ENCODE results near the gene SUPT3H.
"Not testable (repeated sequence)": the region's sequence is repeated elsewhere in the genome, so short reads cannot be mapped to it uniquely, and the experiment has no call there.

SUPT3H gene

DNA sequence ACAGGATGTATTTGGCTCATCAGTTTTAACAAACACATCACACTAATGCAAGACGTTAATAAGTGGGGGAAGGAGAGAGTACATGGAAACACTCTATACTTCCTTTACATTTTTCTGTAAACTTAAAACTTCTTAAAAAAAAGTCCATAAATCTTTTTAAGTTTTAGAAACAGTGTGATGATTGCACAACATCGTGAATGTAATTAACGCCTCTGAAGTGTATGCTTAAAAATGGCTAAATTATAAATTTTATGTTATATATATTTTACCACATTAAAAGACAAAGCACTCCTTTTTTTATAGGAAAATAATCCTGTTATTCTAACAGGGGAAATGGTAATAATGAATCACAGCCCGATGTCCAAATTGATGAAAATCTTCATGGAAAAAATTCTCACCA, 193.7 kb downstream of the SUPT3H start:
- no peak for DNase-seq (ENCODE audit: low read depth in 2 of 2)

DNA sequence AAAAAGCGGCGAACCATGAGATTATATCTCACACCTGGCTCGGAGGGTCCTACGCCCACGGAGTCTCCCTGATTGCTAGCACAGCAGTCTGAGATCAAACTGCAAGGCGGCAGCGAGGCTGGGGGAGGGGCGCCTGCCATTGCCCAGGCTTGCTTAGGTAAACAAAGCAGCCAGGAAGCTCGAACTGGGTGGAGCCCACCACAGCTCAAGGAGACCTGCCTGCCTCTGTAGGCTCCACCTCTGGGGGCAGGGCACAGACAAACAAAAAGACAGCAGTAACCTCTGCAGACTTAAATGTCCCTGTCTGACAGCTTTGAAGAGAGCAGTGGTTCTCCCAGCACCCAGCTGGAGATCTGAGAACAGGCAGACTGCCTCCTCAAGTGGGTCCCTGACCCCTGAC, 201.4 kb downstream of the SUPT3H start:
- DNase-seq (ENCODE audit: low read depth in 2 of 2) = not testable (repeated sequence)

DNA sequence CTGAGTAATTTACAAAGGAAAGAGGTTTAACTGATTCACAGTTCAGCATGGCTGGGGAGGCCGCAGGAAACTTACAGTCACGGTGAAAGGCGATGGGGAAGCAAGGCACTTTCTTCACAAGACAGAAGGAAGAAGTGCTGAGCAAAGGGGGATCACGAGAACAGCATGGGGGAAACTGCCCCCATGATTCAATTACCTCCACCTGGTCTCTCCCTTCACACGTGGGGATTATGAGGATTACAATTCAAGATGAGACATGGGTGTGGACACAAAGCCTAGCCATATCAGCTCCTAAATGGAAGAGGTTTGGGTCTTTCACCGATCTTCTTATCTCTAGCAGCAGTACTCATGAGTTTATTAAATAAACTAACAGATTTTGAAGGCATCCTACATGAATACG, 202.5 kb downstream of the SUPT3H start:
- DNase-seq (ENCODE audit: low read depth in 2 of 2) = no peak

DNA sequence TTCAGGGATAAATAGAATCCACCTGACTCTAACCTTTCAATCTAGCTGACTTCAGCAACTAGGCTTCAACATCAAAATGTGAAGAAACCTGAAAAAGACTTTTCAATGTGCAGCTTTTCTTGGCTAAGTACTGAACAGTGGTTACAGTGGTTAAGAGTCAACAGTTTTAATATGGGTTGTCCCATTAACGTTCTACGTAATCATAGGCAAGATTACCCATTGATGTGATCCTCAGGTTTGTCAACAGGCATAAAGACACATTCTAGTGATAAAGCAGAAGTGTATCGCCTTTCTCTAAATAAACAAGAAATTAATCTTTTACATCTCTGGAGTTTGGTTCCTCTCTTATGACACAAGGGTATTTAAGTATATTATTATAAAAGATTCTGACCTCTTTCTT, 203.7 kb downstream of the SUPT3H start:
- no peak for DNase-seq (ENCODE audit: low read depth in 2 of 2)

DNA sequence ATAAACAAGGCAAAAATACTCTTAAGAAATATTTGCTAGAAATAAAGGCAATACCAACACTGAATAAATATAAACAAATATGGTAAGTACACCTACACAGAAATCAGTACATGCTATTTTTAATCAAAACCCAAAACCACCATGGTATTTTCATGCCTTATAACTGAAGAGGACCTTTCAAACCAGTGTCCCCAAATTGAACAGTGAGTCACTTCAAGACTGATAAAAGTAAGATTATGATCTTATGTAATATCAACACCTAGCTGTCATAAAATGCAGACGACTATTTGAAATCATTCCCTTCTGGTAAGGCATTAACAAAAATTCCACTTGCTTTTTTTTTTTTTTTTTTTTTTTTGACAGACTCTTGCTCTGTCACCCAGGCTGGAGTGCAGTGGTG, 206.4 kb downstream of the SUPT3H start:
- DNase-seq (ENCODE audit: low read depth in 2 of 2) = no peak

DNA sequence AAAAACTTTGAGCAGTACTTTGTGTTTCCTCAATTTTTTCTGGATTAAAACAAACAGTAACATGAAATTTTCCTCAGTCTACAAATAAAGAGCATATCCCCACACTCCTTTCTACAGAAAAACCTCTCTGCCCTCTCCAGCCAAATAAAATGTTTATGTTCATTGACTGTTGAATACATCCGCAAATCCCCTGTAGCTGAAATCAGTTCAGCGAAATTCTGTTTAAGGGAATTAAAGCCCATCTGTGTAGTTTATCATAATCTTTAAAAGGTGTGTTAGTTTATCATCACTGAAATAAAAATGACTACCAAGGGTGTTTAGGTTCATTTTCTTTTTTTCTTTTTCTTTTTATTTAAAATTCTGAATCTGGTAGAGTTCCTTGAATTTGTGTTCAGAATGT, 207.4 kb downstream of the SUPT3H start:
- DNase-seq (ENCODE audit: low read depth in 2 of 2) = no peak

DNA sequence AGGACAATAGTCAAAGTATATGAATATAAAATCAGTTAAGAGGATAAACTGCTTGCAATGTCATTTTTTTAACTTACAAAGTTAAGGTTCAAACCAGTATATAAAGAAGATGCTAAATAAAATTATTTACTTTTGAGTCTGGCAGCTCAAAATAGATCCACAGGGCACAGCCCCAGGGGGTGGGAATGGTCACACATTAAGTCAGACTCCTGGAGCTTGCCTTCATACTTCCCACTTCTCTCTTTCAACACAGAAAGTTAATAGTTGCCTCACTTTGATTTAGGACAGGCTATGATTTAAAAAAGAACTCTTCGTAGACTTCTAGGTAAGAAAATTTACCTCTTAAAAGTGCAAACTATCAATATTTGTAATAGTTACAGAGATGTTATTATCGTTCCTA, 207.9 kb downstream of the SUPT3H start:
- DNase-seq (ENCODE audit: low read depth in 2 of 2) = no peak

DNA sequence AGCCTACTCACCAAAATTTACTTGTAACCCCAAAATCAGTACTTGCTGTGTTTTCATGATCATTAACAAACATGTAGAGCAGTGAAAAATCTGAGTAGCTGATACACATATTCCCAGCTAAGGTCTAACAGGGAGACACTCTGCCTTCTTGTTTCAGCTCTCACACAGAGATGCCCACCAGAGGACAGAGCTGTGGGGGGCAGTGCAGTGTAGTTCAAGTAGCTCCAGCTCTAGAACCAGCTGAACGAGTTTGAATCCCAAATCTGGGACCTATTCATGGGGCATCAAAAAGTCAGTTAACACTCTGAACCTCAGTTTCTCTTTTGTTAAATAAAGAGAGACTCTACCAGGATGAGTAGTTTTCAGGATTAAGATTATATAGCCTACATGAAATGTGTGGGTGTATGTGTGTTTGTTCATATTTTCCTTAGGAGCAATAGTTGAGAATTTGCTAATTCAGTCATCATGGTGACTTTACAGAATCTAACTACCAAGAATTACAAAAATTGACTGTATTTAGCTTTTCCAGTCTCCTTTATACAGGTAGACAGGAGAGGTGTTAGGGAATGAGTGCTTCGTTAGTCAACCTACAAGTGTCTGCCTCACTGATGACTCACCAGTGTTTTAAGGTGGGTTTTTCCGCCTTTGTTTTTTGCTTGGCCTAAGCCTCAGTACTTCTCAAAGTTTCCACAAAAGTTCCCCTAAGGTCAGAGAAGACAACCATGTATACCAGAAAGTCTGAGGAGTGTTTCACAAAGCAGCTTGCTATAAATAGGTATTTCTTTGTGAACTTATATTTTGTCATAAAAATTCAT, 213.6 kb downstream of the SUPT3H start:
- peak in 1 of 2 donors; percentile 15 for DNase-seq (ENCODE audit: low read depth in 2 of 2)

DNA sequence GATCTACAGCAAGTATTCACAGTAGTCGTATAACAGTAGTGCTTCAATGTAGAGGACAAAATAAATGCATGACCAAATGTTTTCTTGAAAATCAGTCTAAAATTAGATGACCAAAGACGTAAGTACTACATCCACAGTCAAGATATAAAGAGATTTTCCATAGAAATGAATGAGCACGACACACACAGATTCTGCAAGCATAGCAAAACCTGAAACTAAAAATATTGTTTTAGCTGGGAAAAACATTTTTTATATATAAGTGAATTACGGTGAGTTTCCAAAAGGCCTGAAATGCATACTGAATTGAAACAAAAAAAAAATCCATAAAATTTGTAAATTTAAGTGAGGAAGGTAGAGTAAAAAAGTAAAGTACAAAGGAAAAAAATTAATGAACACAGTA, 217.4 kb downstream of the SUPT3H start:
- DNase-seq (ENCODE audit: low read depth in 2 of 2) = no peak

DNA sequence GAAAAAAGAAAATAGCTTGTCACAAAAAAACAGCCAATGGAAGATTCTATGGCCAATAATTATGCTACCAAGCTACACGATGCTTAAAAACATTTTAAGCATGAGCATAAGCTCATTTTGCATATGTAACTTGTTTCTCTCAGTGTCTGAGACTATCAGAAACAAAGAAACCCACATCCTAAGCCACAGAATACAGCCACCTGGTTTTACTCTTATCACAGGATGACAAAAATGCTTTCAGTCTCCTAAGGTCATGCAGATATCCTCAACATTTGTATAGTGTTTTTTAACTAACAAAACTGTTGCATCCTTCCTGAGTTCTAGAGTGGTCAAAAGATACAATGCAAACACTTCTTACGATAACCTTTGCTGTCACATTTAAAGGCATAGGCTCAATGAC, 221.7 kb downstream of the SUPT3H start:
- DNase-seq (ENCODE audit: low read depth in 2 of 2) = no peak

DNA sequence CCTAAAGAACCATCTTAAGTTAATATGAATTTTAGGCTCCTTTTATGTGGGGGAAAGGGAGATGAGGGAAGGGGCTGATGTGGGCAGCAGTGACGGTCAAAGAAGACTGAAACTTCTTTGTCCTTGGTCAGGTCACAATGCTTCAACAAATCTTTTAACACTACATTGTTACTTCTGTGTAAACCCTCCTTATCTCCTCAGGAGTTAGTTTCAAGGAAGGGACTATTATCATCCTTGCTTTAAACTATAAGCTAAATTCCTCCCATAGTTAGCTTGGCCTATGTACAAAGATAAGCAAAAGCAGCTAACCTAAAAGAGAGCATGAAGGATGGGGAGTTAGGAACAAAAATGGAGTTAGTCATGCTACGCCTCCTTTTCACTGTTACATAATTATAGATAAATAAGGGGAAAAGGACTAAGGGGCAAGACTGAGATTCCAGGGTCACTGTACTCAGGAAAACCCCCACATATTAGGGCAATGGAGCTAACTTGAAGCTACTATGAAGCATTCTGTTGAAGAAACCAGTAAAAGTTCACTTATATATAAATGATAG, 222.3 kb downstream of the SUPT3H start:
- no peak for DNase-seq (ENCODE audit: low read depth in 2 of 2)

DNA sequence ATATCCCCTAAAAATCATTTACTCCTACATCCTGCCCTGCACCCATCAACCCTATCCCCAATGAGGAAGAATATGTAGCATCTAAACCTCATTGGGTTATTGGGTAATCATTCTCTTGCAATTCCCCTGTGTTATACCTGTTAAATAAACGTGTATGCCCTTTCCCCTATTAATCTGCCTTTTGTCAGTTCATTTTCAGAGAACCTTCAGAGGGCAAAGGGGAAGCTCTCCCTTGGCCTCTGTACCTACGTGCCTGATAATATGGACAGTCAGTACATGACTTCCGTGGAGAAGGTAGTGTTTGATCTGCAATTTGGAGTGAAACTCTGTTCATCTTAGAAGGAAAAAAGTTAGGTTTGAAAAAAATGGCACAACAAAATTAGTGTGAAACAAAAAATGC, 223.1 kb downstream of the SUPT3H start:
- no peak for DNase-seq (ENCODE audit: low read depth in 2 of 2)

DNA sequence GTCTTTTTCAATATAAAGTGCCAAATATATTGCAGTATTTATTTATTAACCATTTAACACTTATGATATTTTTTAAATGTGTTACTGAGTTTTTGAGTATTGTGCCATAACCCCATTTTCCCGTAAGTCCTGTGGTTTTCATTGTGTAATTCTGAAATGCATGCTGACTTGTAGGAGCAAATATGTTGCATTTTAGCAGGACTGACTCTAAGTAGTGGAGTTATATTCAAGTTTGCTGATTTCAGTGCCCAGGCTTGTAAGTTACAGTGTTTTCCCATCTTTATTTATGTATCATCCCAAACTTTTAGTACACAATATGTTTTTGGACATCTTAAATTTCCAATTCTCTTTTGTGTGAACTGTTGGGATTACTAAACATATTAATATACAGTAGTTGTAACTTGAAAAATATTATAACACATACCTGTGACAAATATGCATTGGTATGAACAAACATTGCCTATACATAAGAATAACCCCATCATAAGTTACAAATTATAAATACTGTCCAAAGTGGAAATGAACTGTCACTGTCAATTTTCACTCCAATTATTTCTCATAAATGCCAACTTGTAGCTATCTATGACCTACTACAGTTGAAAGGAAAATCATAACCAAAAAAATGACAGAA, 228.9 kb downstream of the SUPT3H start:
- no peak for DNase-seq (ENCODE audit: low read depth in 2 of 2)

DNA sequence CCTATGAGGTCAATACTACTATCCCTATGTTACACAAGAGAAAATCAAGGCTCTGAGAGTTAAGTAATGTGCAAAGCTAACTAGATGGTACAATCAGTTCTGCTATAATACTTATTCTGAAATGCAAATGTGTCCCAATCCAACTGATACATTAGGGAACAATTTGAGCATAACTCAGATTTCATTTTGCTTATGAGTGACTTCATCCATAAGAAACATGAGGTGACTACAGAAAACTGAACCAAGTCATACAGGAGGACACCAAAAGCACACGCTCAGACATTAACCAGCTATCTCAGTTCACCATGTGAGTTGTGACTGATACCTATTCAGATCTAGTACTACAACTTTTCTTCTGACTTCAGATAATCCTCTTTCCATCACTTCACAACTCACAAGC, 229.5 kb downstream of the SUPT3H start:
- no peak for DNase-seq (ENCODE audit: low read depth in 2 of 2)

DNA sequence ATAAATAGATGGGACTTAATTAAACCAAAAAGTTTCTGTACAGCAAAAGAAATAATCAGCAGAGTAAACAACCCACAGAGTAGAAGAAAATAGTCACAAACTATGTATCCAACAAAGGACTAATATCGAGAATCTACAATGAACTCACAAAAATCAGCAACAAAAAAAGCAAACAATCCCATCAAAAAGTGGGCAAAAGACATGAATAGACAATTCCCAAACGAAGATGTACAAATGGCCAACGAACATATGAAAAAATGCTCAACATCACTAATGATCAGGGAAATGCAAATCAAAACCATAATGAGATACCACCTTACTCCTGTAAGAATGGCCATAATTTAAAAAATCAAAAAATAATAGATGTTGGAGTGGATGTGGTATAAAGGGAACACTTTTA, 232.1 kb downstream of the SUPT3H start:
- DNase-seq (ENCODE audit: low read depth in 2 of 2) = not testable (repeated sequence)

DNA sequence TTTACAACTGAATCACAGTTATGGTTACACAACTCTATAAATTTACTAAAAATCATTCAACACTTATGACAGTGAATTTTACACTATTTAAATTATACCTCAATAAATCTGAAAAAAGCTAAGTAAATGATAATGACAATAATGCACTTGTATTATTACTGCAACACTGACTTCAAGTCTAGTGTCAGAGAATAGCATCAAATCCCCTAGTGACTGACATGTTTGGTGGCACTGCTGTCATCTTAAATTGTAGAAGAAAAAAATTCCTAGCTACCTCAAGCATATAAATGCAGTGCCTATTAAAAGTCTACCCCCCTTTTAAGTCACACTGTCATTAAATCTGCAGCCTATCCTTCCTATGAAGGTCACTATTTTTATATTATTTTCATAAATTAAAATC, 239.0 kb downstream of the SUPT3H start:
- no peak for DNase-seq (ENCODE audit: low read depth in 2 of 2)

DNA sequence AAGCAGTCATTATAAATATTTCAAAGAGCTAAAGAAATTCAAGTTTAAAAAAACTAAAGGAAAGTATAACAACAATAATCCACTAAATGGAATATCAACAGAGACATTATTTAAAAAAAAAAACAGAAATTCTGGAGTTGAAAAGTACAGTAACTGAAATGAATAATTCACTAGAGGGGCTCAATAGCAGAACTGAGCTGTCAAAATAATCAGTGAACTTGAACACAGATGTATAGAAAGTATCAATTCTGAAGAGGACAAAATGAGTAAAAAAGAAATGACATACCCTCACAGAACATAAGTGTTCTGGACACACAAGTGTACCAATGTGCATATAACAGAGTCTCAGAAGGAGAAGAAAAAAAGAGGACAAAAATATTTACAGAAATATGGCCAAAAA, 241.2 kb downstream of the SUPT3H start:
- no peak for DNase-seq (ENCODE audit: low read depth in 2 of 2)

DNA sequence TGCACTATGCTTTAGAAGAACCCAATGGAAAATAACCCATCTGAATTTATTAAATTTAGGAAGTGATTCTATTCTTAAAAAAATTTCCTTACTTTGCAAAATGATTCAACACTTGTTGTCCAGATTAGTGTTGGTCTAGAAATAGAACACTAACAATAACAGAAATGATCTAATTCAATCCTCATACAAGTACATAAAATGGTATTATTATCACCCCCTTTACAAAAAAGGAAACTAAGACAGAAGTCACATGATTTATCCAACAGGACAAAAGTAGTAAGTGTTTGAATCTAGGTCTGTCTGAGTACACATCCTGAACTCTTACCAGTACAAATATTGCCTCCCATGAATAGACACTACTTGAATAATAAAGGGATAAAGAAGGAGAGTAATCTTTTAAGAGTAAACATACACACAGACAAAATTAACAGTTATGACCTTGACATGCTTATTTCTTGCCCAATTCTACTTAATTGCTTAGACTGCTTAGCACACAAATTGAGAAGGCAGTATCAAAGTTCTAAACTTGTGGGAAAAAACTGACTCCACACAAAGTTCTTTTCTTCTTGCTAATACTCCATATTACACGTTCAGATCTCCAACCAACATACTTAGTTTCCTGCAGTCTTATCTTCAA, 245.0 kb downstream of the SUPT3H start:
- DNase-seq (ENCODE audit: low read depth in 2 of 2) = no peak

DNA sequence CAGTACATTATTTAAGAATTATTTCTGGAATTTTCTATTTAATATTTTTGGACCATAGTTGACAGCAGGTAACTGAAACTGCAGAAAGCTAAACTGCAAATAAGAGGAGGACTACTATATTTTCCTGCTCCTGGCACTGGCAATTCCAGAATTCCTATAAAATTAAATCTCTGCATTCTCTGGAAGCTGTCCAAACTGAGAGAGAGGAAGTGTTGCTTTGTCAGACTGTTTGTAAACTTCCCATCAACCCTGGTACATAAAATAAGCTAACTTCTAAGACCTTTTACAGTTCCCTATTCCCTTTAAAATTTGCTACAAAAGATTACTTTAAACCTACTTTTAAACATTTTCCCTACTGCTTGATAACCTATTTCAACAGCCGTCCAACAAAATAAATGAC, 245.7 kb downstream of the SUPT3H start:
- DNase-seq (ENCODE audit: low read depth in 2 of 2) = no peak

DNA sequence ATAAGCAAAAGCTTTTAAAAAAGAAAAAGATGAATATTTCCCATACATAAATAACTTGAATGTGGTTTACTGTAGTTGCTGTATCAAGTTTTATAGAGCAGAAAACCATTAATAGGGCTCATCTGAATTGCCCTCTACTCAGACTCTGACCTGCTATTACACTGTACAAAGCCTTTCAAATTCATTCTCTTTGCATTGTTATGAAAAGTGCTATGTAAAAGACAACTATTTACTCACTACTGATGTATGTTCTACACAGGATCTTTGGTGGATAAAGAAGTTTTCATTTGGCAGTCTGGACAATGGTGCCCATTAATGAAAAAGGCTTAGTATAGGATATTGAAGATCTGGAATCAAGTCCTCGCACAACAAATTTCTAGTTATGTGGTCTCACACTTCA, 248.7 kb downstream of the SUPT3H start:
- no peak for DNase-seq (ENCODE audit: low read depth in 2 of 2)

DNA sequence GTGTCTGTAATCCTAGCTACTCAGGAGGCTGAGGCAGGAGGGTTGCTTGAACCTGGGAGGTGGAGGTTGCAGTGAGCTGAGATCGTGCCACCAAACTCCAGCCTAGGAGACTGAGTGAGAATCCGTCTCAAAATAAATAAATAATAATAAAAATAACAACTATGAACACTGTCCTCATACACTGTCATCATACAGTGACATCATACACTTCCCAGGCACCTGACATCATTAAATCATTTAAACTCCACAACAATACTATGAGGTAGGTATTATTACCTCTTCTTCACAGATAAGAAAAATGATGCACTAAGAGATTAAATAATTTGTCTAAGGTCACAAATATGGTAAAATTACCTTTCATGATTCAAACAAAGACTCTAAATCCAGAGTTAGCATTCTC, 250.5 kb downstream of the SUPT3H start:
- no peak for DNase-seq (ENCODE audit: low read depth in 2 of 2)

DNA sequence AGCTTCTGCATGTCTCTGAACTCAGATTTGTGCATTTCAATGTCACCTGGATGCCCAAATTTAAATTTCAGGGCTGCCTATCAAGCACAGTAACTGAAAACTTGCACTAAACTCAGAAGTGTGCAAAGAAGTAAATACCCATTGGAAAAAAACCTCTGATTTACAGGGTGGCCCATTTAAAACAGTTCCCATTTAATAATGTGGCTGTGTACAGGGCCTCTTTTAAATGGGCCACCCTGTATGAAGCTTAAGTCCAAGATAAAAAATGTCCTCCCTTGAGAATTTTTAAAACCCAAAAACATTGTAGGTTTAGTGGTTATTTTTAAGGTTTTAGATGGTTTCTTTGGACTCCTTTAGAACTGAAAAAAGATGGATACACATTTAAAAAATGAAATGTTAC, 251.7 kb downstream of the SUPT3H start:
- DNase-seq (ENCODE audit: low read depth in 2 of 2) = no peak

DNA sequence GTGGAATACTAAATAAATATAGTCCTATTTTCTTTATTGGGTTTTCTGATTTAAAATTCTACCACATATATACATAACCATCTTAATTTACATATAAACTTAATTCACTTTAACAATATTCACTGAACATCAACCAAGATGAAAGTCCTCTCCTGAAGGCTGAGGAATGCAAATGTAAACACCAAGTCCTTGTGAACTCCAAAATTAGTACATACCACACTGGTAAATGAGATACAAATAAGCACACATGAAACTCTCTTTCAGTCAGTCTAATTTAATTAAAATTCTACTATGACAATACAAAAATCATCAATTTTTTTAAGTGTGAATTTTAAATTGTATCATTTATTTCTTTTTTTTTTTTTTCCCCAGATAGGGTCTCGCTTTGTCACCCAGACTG, 254.7 kb downstream of the SUPT3H start:
- no peak for DNase-seq (ENCODE audit: low read depth in 2 of 2)
